ENCODE measurements around the gene ARHGEF12. TPM values are rescaled to one million over a fixed set of nuclear protein-coding genes. Genes with fewer than 3 reads are reported as not detected.

ARHGEF12 gene
- total RNA-seq, 2 donors from 2014 or later, result 46.5 to 71.1 TPM

DNA sequence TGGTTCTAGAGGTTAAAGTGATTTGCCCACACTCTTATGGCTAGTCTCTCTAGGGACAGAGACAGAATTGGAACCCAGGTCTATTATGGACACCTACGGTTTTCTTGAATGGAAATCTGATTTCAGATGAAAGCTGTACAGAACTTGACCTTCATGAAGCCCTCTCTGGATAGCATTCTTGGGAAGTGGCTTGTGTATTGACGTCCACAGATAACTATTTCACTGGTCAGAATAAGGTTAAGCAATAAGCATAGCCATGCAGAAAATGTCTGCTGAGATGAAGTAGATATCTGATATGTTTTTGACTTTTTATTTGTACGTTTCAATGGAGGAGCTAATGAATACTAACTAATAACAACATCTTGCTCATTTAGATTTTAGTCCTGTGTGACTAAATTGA is 10.0 kb upstream of the ARHGEF12 start:
- intact Hi-C loops (cut with DNase I), result no loop called here
- H3K9me3 ChIP-seq, result no peaks in the 10 kb centered on the region
- ATAC-seq, result peak; percentile 24
- peak overlapping the region in 3 of 4 donors; percentile 85 to 92 (median 87) for H3K27ac ChIP-seq
- no peak overlapping the region for H3K4me3 ChIP-seq
- H3K27me3 ChIP-seq, result no peaks in the 10 kb centered on the region
- DNase-seq, result no peak
- TF ChIP-seq CTCF (IDR thresholded peaks at IDR 0.05) (no peak), POLR2A (IDR thresholded peaks at IDR 0.05) (no peak)
- peaks cover 37% of the 10 kb centered on the region for H3K4me1 ChIP-seq
- 29 to 34% methylated on average over 3 of the region's 3 CpGs for WGBS, 2 donors
- no peaks in the 10 kb centered on the region for H3K36me3 ChIP-seq (replicated peaks in 1 of 2; ENCODE audit: insufficient read depth in 1 of 2, low read depth in 2 of 2)

DNA sequence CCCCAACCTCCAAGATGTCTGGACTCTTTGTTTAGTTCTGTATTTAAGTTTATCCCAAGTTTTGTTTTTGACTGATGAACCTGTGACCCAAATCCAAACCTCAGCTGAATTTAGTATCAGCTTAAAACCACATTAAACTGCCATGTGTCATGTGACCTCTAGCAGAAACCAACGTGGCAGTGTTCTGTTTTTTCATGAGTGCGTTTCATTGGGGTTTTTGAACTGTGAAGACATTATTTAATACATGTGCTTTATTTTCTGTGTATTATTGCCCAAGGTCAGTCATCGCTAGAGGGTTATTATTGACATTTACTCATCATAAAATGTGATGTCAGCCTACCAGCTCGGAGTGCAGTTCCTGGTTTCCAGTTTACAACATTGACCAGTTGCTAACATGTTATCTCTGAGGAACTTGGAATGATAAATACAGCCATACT is 9.3 kb upstream of the ARHGEF12 start:
- TF ChIP-seq CTCF (IDR thresholded peaks at IDR 0.05), result no peak
- TF ChIP-seq POLR2A (IDR thresholded peaks at IDR 0.05), result no peak
- ATAC-seq (peak; percentile 28), DNase-seq (peak in 1 of 4 donors; percentile 41)
- Histone ChIP-seq H3K9me3 (no peaks in the 10 kb centered on the region), H3K4me3 (no peak overlapping the region), H3K4me1 (peaks cover 43% of the 10 kb centered on the region), H3K27ac (peak overlapping the region in 2 of 4 donors; percentile 87 to 92), H3K36me3 (replicated peaks in 1 of 2; ENCODE audit: insufficient read depth in 1 of 2, low read depth in 2 of 2) (no peaks in the 10 kb centered on the region), H3K27me3 (no peaks in the 10 kb centered on the region)
- 8 to 11% methylated on average over 4 of the region's 4 CpGs for WGBS, 2 donors
- intact Hi-C loops (cut with DNase I), result no loop called here

DNA sequence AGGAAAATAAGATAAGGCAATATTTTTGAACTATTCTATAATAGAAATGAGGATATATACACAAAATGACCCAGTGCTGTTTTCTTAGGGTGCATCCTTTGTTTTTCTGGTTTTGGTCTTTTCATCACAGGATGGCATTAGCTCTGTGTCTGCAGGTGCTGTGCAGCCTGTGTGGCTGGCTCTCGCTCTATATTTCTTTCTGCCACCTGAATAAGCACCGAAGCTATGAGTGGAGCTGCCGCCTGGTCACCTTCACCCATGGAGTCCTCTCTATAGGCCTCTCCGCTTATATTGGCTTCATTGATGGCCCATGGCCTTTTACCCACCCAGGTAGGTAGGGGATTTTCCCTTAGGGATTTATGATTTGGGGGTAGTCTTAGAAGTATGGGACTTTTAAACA is 8.9 kb upstream of the ARHGEF12 start:
- Histone ChIP-seq H3K9me3 (no peaks in the 10 kb centered on the region), H3K4me1 (peaks cover 47% of the 10 kb centered on the region), H3K27me3 (no peaks in the 10 kb centered on the region), H3K36me3 (replicated peaks in 1 of 2; ENCODE audit: insufficient read depth in 1 of 2, low read depth in 2 of 2) (no peaks in the 10 kb centered on the region), H3K27ac (peak overlapping the region in 2 of 4 donors; percentile 87 to 92), H3K4me3 (no peak overlapping the region)
- DNase-seq, result no peak
- intact Hi-C loops (cut with DNase I), result no loop called here
- TF ChIP-seq POLR2A (IDR thresholded peaks at IDR 0.05), result no peak
- TF ChIP-seq CTCF (IDR thresholded peaks at IDR 0.05), result no peak
- WGBS, 2 donors, result 81 to 90% methylated on average over 4 of the region's 4 CpGs
- ATAC-seq, result no peak

DNA sequence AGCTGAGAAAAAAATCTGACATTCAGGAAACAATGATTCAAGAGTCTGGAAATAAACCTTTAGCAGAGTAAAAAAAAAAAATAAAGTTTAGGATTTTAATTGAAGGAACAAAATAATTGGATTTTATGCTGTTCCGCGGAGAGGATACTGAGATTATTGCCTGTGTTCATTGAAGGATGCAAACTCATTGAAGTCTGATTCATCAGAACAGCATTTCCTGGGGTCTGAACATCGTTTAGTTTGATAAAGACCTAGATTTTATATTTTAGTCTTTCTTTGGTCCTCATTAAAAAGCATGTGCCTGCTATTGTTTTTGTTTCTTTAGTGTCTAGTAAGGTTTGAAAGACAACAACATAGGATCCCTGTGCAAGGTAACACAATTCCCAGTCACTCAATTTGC is 6.7 kb upstream of the ARHGEF12 start:
- 91 to 95% methylated on average over 3 of the region's 3 CpGs for WGBS, 2 donors

More for the DNA sequence above, 6.7 kb upstream of the ARHGEF12 start:
- Histone ChIP-seq H3K4me1 (peaks cover 50% of the 10 kb centered on the region), H3K27me3 (no peaks in the 10 kb centered on the region), H3K36me3 (replicated peaks in 1 of 2; ENCODE audit: insufficient read depth in 1 of 2, low read depth in 2 of 2) (no peaks in the 10 kb centered on the region), H3K4me3 (no peak overlapping the region), H3K27ac (no peak overlapping the region), H3K9me3 (no peaks in the 10 kb centered on the region)
- ATAC-seq, result no peak
- DNase-seq, result no peak
- intact Hi-C loops (cut with DNase I), result no loop called here
- TF ChIP-seq POLR2A (IDR thresholded peaks at IDR 0.05) (no peak), CTCF (IDR thresholded peaks at IDR 0.05) (no peak)
